GM12801 (cell line): ENCODE data around the gene HSF2BP.

Source experiments
- TF ChIP-seq, protein P1 (sequence below): IDR thresholded peaks from one replicate; pipeline ENCODE4 v1.5.1; 2011; ENCODE audit warnings: control low read depth; ENCODE audit not compliant: insufficient read length; ENCODE audit errors: extremely low read depth

HSF2BP gene

DNA sequence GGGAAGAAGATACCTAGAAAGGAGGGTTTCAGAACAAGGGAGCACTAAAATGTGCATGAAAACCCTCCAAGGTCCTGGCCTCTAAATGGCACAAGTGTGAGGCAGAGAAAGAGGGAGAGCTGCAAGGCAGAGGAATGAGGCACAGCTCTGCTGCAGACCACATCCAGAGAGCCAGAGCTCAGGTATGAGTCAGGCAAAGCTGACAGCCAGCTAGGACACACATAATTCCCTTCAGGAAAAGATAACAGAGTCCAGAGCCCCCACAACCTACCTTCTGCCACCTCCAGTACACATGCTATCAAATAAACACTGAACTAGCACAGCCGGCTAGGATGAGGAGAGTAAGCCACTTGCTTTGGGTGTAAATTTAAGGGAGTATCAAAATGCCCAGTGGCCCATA, 62.2 kb downstream of the HSF2BP start:
- TF ChIP-seq, protein P1, sequence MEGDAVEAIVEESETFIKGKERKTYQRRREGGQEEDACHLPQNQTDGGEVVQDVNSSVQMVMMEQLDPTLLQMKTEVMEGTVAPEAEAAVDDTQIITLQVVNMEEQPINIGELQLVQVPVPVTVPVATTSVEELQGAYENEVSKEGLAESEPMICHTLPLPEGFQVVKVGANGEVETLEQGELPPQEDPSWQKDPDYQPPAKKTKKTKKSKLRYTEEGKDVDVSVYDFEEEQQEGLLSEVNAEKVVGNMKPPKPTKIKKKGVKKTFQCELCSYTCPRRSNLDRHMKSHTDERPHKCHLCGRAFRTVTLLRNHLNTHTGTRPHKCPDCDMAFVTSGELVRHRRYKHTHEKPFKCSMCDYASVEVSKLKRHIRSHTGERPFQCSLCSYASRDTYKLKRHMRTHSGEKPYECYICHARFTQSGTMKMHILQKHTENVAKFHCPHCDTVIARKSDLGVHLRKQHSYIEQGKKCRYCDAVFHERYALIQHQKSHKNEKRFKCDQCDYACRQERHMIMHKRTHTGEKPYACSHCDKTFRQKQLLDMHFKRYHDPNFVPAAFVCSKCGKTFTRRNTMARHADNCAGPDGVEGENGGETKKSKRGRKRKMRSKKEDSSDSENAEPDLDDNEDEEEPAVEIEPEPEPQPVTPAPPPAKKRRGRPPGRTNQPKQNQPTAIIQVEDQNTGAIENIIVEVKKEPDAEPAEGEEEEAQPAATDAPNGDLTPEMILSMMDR: no peak

DNA sequence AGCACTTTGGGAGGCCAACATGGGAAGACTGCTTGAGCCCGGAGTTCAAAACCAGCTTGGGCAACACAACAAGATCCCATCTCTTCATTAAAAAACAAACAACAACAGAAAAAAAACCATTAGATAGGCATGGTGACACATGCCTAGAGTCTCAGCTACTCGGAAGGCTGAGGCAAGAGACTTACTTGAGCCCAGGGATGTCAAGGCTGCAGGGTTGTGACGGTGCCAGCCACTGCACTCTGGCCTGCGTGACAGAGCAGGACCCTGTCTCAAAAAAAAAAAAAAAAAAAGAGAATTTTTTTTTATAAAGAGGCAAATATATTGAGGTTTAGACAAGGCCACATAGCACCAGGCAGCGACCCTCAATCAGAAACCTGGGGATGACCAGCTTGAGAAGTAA, 62.7 kb downstream of the HSF2BP start:
- TF ChIP-seq, protein P1: no peak

DNA sequence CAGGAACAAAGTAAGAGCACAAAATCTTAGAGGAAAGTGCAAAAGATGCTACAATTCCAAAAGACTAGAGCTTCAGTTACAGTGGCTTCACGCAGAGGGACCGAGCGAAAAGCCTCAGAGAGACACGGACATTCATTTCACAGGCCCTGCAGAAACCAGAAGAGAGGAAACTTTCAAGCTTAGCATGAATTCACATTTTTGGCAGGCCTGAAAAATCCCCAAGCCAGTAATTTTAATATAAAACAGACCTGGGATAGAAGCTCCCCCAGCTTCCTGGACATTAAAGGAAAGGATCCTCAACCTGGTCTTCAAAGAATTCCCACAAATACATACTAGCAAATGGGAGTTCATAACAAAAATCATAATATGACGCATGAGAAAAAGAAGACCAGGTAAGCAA, 66.2 kb downstream of the HSF2BP start:
- TF ChIP-seq, protein P1: no peak

DNA sequence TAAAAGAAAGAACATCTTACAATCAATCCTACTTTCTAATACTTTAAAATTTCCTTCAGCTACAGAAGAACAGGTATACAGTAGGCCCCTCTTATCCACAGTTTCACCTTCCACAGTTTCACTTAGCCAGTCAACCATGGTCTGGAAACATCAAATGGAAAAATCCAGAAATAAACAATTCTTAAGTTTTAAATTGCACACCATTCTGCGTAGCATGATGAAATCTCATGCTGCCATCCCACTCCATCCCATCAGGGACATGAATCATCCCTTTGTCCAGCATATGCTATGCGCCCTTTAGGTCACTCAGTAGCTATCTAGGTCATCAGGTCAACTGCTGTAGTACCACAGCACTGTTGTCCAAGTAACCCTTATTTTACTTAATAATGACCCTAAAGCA, 67.7 kb downstream of the HSF2BP start:
- TF ChIP-seq, protein P1: no peak

DNA sequence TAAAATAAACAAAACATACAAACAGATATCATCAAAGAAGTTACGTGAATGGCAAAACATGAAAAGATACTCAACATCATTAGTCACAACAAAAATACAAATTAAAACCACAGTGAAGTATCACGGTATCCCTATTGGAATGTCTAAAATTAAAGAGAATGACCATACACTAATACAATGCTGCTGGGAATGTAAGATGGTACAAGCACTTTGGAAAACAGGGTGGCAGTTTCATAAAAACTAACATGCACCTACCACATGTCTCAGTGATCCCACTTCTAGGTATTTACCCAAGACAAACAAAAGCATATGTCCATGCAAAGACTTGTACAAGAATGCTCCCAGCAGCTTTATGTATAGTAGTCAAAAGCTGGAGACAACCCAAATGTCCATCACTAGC, 69.1 kb downstream of the HSF2BP start:
- TF ChIP-seq, protein P1: no peak

DNA sequence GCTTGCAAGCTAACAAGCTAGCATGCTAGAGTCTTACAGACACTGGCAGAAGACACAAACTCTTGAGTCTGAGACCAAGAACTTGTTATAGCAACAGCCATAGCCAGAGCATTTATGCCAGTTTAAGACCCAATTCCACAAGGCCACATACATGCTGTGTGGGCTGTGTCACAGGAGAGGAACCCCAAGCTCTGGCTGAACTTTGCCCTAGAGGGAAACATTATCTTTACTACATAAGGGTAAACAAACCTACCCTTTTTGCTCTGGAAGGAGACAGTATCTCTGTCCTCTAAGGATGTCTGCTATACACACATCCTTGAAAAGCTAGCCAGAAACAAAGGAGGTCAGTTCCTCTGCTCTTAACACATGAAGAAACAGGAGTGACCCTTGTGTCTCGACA, 70.3 kb downstream of the HSF2BP start:
- TF ChIP-seq, protein P1: no peak

DNA sequence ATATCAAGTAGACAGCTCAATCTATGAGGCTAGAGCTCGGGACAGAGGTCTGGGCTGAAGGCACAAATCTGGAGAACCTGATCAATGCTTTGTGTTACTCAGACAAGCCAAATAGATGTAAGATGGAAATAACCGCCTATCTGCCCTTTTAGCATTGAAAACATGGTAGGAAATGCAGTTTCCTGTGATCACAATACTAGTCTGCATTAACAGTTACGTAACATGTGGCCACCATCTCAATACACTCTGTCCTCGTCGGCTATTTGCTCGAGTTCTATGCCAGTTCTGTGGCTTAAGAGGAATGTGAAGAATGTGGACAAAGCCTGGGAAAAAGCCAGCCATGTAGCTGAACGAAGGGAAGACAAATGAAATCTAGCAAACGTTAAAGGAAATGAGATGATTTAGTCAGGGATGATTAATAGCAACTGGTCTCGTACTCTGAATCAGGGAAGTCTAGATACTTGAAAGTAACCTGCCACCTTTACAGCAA, 73.3 kb downstream of the HSF2BP start:
- TF ChIP-seq, protein P1: no peak

DNA sequence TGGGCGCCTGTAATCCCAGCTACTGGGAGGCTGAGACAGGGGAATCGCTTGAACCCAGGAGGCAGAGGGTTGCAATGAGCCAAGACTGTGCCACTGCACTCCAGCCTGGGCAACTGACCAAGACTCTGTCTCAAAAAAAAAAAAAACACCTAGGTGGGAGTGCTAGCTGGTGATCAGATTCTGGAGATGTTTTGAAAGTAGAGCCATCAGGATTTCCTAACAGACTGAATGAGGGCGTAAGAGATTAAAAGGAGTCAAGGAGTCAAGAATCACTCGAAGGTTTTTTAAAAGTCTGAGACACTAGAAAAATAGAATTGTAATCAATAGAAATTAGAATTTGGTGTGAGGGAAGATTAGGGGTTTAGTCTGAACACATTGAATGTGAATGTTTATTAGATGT, 73.8 kb downstream of the HSF2BP start:
- TF ChIP-seq, protein P1: no peak
